ENCODE data around the gene FRMD3. TPM values are rescaled to one million over a fixed set of nuclear protein-coding genes. Genes with fewer than 3 reads are reported as not detected.
"Not testable (repeated sequence)": the region's sequence is repeated elsewhere in the genome, so short reads cannot be mapped to it uniquely, and the experiment has no call there.

Gene FRMD3
- total RNA-seq, 1 experiment from 2014 or later = 1.9 TPM

DNA sequence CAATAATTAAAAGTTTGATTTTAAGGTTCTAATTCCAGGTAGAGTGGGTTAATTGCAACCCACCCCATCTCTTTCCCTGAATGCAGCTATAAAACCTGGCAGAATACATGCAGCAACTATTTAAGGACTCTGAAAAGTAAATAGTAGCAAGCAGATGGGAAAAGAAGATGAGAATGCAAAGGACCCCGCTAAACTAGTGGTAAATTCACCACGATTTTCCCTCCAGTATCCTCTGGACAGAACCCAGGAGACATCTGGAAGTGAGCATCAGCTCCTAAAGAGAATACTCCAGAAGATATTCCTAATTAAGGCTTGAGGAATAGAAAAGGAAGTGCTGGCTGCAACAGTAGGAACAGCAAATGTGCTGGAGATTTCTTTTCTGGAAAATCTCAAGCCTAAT lies 170.9 kb downstream of the FRMD3 start:
- TF ChIP-seq EZH2 (IDR thresholded peaks at IDR 0.05; ENCODE audit: low read depth) = no peak
- TF ChIP-seq, protein P1, sequence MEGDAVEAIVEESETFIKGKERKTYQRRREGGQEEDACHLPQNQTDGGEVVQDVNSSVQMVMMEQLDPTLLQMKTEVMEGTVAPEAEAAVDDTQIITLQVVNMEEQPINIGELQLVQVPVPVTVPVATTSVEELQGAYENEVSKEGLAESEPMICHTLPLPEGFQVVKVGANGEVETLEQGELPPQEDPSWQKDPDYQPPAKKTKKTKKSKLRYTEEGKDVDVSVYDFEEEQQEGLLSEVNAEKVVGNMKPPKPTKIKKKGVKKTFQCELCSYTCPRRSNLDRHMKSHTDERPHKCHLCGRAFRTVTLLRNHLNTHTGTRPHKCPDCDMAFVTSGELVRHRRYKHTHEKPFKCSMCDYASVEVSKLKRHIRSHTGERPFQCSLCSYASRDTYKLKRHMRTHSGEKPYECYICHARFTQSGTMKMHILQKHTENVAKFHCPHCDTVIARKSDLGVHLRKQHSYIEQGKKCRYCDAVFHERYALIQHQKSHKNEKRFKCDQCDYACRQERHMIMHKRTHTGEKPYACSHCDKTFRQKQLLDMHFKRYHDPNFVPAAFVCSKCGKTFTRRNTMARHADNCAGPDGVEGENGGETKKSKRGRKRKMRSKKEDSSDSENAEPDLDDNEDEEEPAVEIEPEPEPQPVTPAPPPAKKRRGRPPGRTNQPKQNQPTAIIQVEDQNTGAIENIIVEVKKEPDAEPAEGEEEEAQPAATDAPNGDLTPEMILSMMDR (conservative IDR thresholded peaks at IDR 0.05) = no peak
- ChIA-PET CTCF (no interaction called here), POLR2A (ENCODE audit: unreplicated experiment) (no interaction called here)
- no peaks in the 10 kb centered on the region for H3K79me2 ChIP-seq (ENCODE audit: low read depth)
- H3K4me1 ChIP-seq (replicated peaks; ENCODE audit: insufficient read depth) = no peaks in the 10 kb centered on the region
- no peak for DNase-seq
- H3K4me3 ChIP-seq = no peak overlapping the region
- no peaks in the 10 kb centered on the region for H4K20me1 ChIP-seq (ENCODE audit: insufficient read depth)
- no peak overlapping the region for H3K4me2 ChIP-seq
- H3K9me2 ChIP-seq (ENCODE audit: insufficient read depth) = no peaks in the 10 kb centered on the region
- H3F3A ChIP-seq (ENCODE audit: insufficient read depth, low read depth) = no peaks in the 10 kb centered on the region
- no peak overlapping the region for H3K27ac ChIP-seq
- no peaks in the 10 kb centered on the region for H3K9me3 ChIP-seq (ENCODE audit: insufficient read depth, low read depth)
- no peak overlapping the region for H2AFZ ChIP-seq
- H3K27me3 ChIP-seq (ENCODE audit: insufficient read depth, low read depth) = no peaks in the 10 kb centered on the region
- intact Hi-C loops (cut with micrococcal nuclease; ENCODE audit: unreplicated experiment) = no loop called here
- BruUV-seq (replicated peaks) = no TSS peak
- no peaks in the 10 kb centered on the region for H3K36me3 ChIP-seq (ENCODE audit: low read depth)

DNA sequence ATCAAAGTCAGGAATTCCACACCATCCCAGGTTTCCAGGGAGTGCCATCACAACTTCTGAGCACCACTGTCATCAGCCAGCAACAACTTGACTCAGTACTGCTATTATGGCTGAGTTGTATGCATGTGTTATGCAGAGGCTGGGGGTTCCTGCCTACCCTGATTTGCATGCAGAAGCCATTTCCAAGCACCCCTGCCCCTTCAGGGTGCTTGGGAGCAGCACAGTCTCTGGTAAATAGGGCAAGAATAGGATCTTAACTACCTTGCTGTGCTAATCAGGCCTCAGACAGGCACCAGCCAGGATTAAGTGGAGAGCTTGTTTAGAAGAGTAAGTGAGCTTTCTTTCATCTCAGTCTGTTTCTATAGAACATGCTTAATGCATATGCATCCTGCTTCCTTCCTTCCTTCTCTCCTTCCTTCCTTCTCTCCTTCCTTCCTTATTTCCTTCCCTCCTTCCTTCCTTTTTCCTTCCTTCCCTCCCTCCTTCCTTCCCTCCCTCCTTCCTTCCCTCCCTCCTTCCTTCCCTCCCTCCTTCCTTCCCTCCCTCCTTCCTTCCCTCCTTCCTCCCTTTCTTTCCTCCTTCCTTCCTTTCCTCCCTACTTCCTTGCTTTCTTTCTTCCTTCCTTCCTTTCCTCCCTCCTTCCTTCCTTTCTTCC lies 175.7 kb downstream of the FRMD3 start:
- H3F3A ChIP-seq (ENCODE audit: insufficient read depth, low read depth) = no peaks in the 10 kb centered on the region
- TF ChIP-seq, protein P1 (conservative IDR thresholded peaks at IDR 0.05) = no peak
- TF ChIP-seq EZH2 (IDR thresholded peaks at IDR 0.05; ENCODE audit: low read depth) = no peak
- intact Hi-C loops (cut with micrococcal nuclease; ENCODE audit: unreplicated experiment) = no loop called here
- H4K20me1 ChIP-seq (ENCODE audit: insufficient read depth) = no peaks in the 10 kb centered on the region
- no peaks in the 10 kb centered on the region for H3K79me2 ChIP-seq (ENCODE audit: low read depth)
- H3K9me2 ChIP-seq (ENCODE audit: insufficient read depth) = no peaks in the 10 kb centered on the region
- H3K36me3 ChIP-seq (ENCODE audit: low read depth) = no peaks in the 10 kb centered on the region
- H2AFZ ChIP-seq = no peak overlapping the region
- H3K4me3 ChIP-seq = no peak overlapping the region
- no peak overlapping the region for H3K4me2 ChIP-seq
- CTCF ChIA-PET = no interaction called here
- BruUV-seq (replicated peaks) = no TSS peak
- H3K4me1 ChIP-seq (replicated peaks; ENCODE audit: insufficient read depth) = no peaks in the 10 kb centered on the region
- no peak overlapping the region for H3K27ac ChIP-seq
- H3K9me3 ChIP-seq (ENCODE audit: insufficient read depth, low read depth) = no peaks in the 10 kb centered on the region
- no peaks in the 10 kb centered on the region for H3K27me3 ChIP-seq (ENCODE audit: insufficient read depth, low read depth)
- POLR2A ChIA-PET (ENCODE audit: unreplicated experiment) = no interaction called here
- DNase-seq = no peak

DNA sequence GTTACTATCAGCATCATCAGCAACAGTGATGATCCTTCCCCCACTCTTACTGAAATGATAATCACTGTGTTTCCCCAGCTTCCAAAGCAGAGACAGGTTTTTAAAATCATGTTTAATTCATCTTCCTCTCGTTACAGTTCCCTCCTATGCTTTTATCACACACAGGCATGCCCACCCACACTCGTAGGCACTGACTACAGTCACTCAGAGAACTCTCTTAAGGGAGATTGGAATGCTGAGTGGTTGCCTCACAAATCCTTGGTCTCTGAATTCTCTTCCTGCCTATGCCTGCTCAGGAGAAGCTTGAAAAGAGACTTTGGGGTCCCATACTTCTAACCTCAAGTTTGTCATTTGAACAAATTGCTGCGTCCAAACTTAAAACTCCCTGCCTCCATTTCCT lies 179.2 kb downstream of the FRMD3 start:
- H3F3A ChIP-seq (ENCODE audit: insufficient read depth, low read depth) = no peaks in the 10 kb centered on the region
- TF ChIP-seq, protein P1 (conservative IDR thresholded peaks at IDR 0.05) = no peak
- no peak for TF ChIP-seq EZH2 (IDR thresholded peaks at IDR 0.05; ENCODE audit: low read depth)
- ChIA-PET CTCF (no interaction called here), POLR2A (ENCODE audit: unreplicated experiment) (interaction anchor here (0.6 kb wide), 1 partner anchor 26 kb away, joined by 4 read pairs; no protein-coding TSS in a partner anchor)
- no peaks in the 10 kb centered on the region for H3K4me1 ChIP-seq (replicated peaks; ENCODE audit: insufficient read depth)
- H4K20me1 ChIP-seq (ENCODE audit: insufficient read depth) = no peaks in the 10 kb centered on the region
- BruUV-seq (replicated peaks) = no TSS peak
- no peaks in the 10 kb centered on the region for H3K9me3 ChIP-seq (ENCODE audit: insufficient read depth, low read depth)
- H3K27me3 ChIP-seq (ENCODE audit: insufficient read depth, low read depth) = no peaks in the 10 kb centered on the region
- intact Hi-C loops (cut with micrococcal nuclease; ENCODE audit: unreplicated experiment) = no loop called here
- no peaks in the 10 kb centered on the region for H3K36me3 ChIP-seq (ENCODE audit: low read depth)
- no peak overlapping the region for H3K27ac ChIP-seq
- no peak overlapping the region for H3K4me3 ChIP-seq
- no peaks in the 10 kb centered on the region for H3K79me2 ChIP-seq (ENCODE audit: low read depth)
- DNase-seq = no peak
- no peak overlapping the region for H3K4me2 ChIP-seq
- H3K9me2 ChIP-seq (ENCODE audit: insufficient read depth) = no peaks in the 10 kb centered on the region
- no peak overlapping the region for H2AFZ ChIP-seq

DNA sequence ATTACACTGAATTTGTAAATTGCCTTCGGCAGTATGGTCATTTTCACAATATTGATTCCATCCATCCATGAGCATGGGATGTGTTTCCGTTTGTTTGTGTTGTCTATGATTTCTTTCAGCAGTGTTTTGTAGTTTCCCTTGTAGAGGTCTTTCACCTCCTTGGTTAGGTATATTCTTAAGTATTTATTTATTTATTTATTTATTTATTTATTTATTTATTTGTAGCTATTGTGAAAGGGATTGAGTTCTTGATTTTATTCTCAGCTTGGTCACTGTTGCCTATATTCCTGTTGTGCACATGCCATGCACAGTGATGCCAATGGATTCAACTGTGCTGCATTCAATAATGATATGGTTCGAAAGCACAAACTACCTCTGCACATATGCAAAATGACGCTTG lies 179.7 kb downstream of the FRMD3 start:
- intact Hi-C loops (cut with micrococcal nuclease; ENCODE audit: unreplicated experiment); H3K27ac ChIP-seq; H3K4me3 ChIP-seq; H3K36me3 ChIP-seq (ENCODE audit: low read depth); H4K20me1 ChIP-seq (ENCODE audit: insufficient read depth); H3K4me1 ChIP-seq (replicated peaks; ENCODE audit: insufficient read depth); DNase-seq; H3K79me2 ChIP-seq (ENCODE audit: low read depth); H2AFZ ChIP-seq; BruUV-seq (replicated peaks); H3K9me2 ChIP-seq (ENCODE audit: insufficient read depth); CTCF ChIA-PET; H3K27me3 ChIP-seq (ENCODE audit: insufficient read depth, low read depth); H3K4me2 ChIP-seq; H3F3A ChIP-seq (ENCODE audit: insufficient read depth, low read depth); H3K9me3 ChIP-seq (ENCODE audit: insufficient read depth, low read depth): not testable (repeated sequence)
- POLR2A ChIA-PET (ENCODE audit: unreplicated experiment) = interaction anchor here (0.6 kb wide), 1 partner anchor 27 kb away, joined by 4 read pairs; no protein-coding TSS in a partner anchor
